PC-9 (cell line): Measurements from ENCODE around the gene CNBP. TPM values are rescaled to one million over a fixed set of nuclear protein-coding genes. Genes with fewer than 3 reads are reported as not detected.

ENCODE experiments used
- BruUV-seq: library from RNA; stranded (reverse); fragments of 400-500 nt; replicated peaks from 2 replicates; lab custom pipeline; 2021; lab: Mats Ljungman, UMichigan
- CTCF ChIA-PET: fragments of 300-600 bp; sonication (Branson Sonifier 250); formaldehyde crosslinking; loops from one replicate; lab custom pipeline; 2022; ENCODE audit warnings: antibody characterized with exemption; lab: Charles Lee
- POLR2A ChIA-PET: fragments of 300-600 bp; sonication (Branson Sonifier 250); formaldehyde crosslinking; loops from one replicate; lab custom pipeline; 2022; ENCODE audit warnings: antibody characterized with exemption; ENCODE audit not compliant: unreplicated experiment; lab: Charles Lee
- DNase-seq, 2 experiments: peaks; one replicate each; pipeline versions ENCODE4 v3.0.0 to v3.0.0-alpha.2; 2015 to 2022; ENCODE audit warnings: mixed read lengths in 1 of 2
- H2AFZ ChIP-seq: fragments of 200-600 bp; sonication (generic); 2 replicates; pipeline ENCODE4 v1.8.1; 2017; ENCODE audit warnings: antibody characterized with exemption
- H3F3A ChIP-seq: fragments of 200-600 bp; sonication (generic); 2 replicates; pipeline ENCODE4 v1.8.1; 2017; ENCODE audit warnings: antibody characterized with exemption, mild to moderate bottlenecking, low read depth; ENCODE audit not compliant: insufficient read depth
- H3K27ac ChIP-seq: fragments of 200-600 bp; sonication (generic); 2 replicates; pipeline ENCODE4 v1.6.1; 2016; ENCODE audit warnings: mixed run types
- H3K27me3 ChIP-seq: fragments of 200-600 bp; sonication (generic); 2 replicates; pipeline ENCODE4 v1.6.1; 2016; ENCODE audit warnings: low read depth, mixed run types; ENCODE audit not compliant: insufficient read depth
- H3K36me3 ChIP-seq: fragments of 200-600 bp; sonication (generic); 2 replicates; pipeline ENCODE4 v1.6.1; 2016; ENCODE audit warnings: low read depth, mixed run types
- H3K4me1 ChIP-seq: fragments of 200-600 bp; sonication (generic); replicated peaks from 2 replicates; pipeline ENCODE4 v1.6.1; 2016; ENCODE audit warnings: mixed run types; ENCODE audit not compliant: insufficient read depth
- H3K4me2 ChIP-seq: fragments of 200-600 bp; sonication (generic); 2 replicates; pipeline ENCODE4 v1.6.1; 2017; ENCODE audit warnings: mixed run types
- H3K4me3 ChIP-seq: fragments of 200-600 bp; sonication (generic); 2 replicates; pipeline ENCODE4 v1.6.1; 2016; ENCODE audit warnings: mixed run types
- H3K79me2 ChIP-seq: fragments of 200-600 bp; sonication (generic); 2 replicates; pipeline ENCODE4 v1.6.1; 2017; ENCODE audit warnings: low read depth, mixed run types
- H3K9me2 ChIP-seq: fragments of 200-600 bp; sonication (generic); 2 replicates; pipeline ENCODE4 v1.8.1; 2017; ENCODE audit warnings: mild to moderate bottlenecking; ENCODE audit not compliant: insufficient read depth
- H3K9me3 ChIP-seq: fragments of 200-600 bp; sonication (generic); 2 replicates; pipeline ENCODE4 v1.8.1; 2016; ENCODE audit warnings: low read depth; ENCODE audit not compliant: insufficient read depth
- H4K20me1 ChIP-seq: fragments of 200-600 bp; sonication (generic); 2 replicates; pipeline ENCODE4 v1.8.1; 2017; ENCODE audit not compliant: insufficient read depth
- CTCF ChIP-seq: fragments of 200-600 bp; sonication (generic); conservative IDR thresholded peaks from 2 replicates; pipeline ENCODE4 v1.6.1; 2017; ENCODE audit warnings: mixed run types, antibody characterized with exemption, mild to moderate bottlenecking, moderate library complexity
- EZH2 ChIP-seq: fragments of 200-600 bp; sonication (generic); IDR thresholded peaks from 2 replicates; pipeline ENCODE4 v1.8.0; 2017; ENCODE audit warnings: antibody characterized with exemption, low read depth
- intact Hi-C: fragments of 100-400 bp; cut with micrococcal nuclease; formaldehyde crosslinking; loops from one replicate; pipeline ENCODE4 v1.10.0; 2022; ENCODE audit not compliant: unreplicated experiment
- total RNA-seq: library from RNA; stranded (reverse); gene quantifications from 2 replicates; pipeline ENCODE4 v1.2.3, GENCODE V29; 2021

Gene CNBP
- total RNA-seq, 1 experiment from 2014 or later, result 265 TPM

DNA sequence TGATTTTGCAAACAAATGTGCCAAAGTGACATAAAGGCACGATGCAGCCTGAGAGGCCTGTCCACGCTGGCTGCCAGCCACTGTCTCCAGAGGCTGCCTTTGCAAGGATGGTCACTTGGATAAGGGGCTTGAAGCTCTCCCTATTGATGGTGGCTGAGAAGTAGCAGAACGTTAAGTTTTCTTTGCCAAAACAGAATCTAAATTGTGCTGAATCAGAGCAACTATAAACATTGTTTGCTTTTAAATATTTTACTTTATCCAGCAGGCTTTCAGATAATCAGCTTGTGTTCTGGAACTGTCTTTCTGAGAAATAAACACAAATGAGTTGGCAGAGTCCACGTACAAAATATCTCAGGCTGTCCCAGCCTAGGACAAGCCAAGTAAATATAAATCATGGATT lies 23.8 kb upstream of the CNBP start:
- no peak for DNase-seq
- CTCF ChIA-PET, result interaction anchor here (0.6 kb wide), 2 partner anchors 28 to 29 kb away, joined by 3 to 4 read pairs; no protein-coding TSS in a partner anchor
- peaks cover 16% of the 10 kb centered on the region for H3K4me1 ChIP-seq
- POLR2A ChIA-PET, result interaction anchor here (0.6 kb wide), 1 partner anchor 19 kb away, joined by 3 read pairs; no protein-coding TSS in a partner anchor
- H3K79me2 ChIP-seq, result no peaks in the 10 kb centered on the region
- no peak overlapping the region for H3K27ac ChIP-seq
- BruUV-seq, result no TSS peak
- intact Hi-C loops, result no loop called here
- no peaks in the 10 kb centered on the region for H3K27me3 ChIP-seq
- H3K9me3 ChIP-seq, result no peaks in the 10 kb centered on the region; the same call in 1 of the 2 replicates
- no peaks in the 10 kb centered on the region for H4K20me1 ChIP-seq
- peaks cover 13% of the 10 kb centered on the region for H3F3A ChIP-seq
- no peak overlapping the region for H2AFZ ChIP-seq
- H3K4me3 ChIP-seq, result no peak overlapping the region
- TF ChIP-seq EZH2 (no peak), CTCF (no peak)
- H3K9me2 ChIP-seq, result no peaks in the 10 kb centered on the region
- H3K36me3 ChIP-seq, result no peaks in the 10 kb centered on the region
- H3K4me2 ChIP-seq, result no peak overlapping the region

DNA sequence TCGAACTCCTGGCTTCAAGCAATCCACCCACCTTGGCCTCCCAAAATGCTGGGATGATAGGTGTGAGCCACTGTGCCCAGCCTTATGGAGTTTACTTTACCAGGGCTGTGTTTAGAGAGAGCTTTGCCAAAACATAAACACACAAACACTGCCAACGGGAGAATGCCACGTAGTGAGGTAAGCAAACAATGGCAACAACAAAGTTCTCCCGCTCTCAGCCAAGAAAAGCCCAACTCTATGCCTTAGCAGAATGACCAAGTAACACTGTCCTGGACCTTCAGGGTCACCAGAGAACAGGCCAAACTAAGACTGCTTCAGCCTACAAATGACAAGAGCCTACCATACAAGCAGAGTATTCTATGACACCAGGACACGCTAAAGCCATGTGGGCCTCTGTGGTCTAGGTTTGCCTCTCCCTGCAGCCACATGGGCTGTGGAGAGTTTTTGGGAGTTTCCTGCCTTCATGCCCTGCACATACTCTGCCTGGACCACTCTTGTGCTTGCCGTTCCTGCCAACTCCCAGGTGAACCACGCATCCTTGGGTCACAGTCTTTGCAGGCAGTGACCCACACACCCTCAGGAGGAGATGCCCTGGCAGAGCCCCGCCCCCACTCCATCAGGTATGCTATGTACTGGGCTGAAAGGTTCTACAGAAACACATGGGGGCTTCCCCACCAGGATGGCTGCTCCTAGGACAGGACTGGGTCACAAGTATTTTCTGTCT lies 21.6 kb upstream of the CNBP start:
- Histone ChIP-seq H3K79me2 (no peaks in the 10 kb centered on the region), H3K27ac (no peak overlapping the region), H2AFZ (no peak overlapping the region), H3K9me2 (no peaks in the 10 kb centered on the region), H3K4me3 (no peak overlapping the region), H3F3A (no peaks in the 10 kb centered on the region; the same call in 1 of the 2 replicates), H3K4me1 (no peaks in the 10 kb centered on the region), H3K4me2 (no peak overlapping the region), H3K36me3 (no peaks in the 10 kb centered on the region), H4K20me1 (no peaks in the 10 kb centered on the region), H3K9me3 (no peaks in the 10 kb centered on the region; the same call in 1 of the 2 replicates), H3K27me3 (no peaks in the 10 kb centered on the region)
- intact Hi-C loops, result no loop called here
- TF ChIP-seq EZH2 (no peak), CTCF (no peak)
- ChIA-PET POLR2A (no interaction called here), CTCF (no interaction called here)
- BruUV-seq, result no TSS peak
- no peak for DNase-seq

DNA sequence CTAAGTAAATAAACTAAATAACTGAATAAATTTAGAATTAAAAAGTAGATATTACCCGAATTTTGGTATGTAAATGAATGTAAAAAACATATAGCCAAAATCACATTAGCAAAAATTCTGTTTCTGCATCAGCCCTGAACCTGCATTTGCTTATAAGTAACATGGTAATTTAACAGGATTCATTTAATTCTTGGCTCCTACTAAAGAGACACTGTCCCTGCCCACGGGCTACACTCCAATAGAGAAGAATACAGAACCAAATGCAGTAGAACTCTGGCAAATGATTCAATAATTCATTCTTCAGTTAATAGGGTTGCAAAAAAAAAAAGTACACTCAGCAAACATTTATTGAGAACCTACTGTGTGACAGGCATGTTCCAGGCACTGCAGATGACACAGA lies 20.8 kb upstream of the CNBP start:
- BruUV-seq, result no TSS peak
- Histone ChIP-seq H3K9me3 (no peaks in the 10 kb centered on the region; the same call in 1 of the 2 replicates), H3K79me2 (no peaks in the 10 kb centered on the region), H2AFZ (no peak overlapping the region), H3K4me1 (no peaks in the 10 kb centered on the region), H3K4me3 (no peak overlapping the region), H3F3A (no peaks in the 10 kb centered on the region; the same call in 1 of the 2 replicates), H3K9me2 (no peaks in the 10 kb centered on the region), H3K27me3 (no peaks in the 10 kb centered on the region), H3K27ac (no peak overlapping the region), H4K20me1 (no peaks in the 10 kb centered on the region), H3K36me3 (no peaks in the 10 kb centered on the region), H3K4me2 (no peak overlapping the region)
- intact Hi-C loops, result no loop called here
- ChIA-PET CTCF (interaction anchor here (0.5 kb wide), 1 partner anchor 62 kb away, joined by 4 read pairs; no protein-coding TSS in a partner anchor), POLR2A (no interaction called here)
- TF ChIP-seq CTCF, result no peak
- TF ChIP-seq EZH2, result no peak
- no peak for DNase-seq
